Natural killer cell (primary cell): ENCODE data around the gene CRTAP. TPM values are rescaled to one million over a fixed set of nuclear protein-coding genes. Genes with fewer than 3 reads are reported as not detected.

ENCODE experiments used
- ATAC-seq, 3 donors: fragments of 150-1000 bp in 2 of 3; fragments of 200-7000 bp in 1 of 3; cut with Tn5 transposase; 1 replicate in 1 of 3; 2 replicates in 2 of 3; pipeline ENCODE4 v1.10.0; 2021; ENCODE audit warnings: mild to moderate bottlenecking in 2 of 3, moderate library complexity in 2 of 3
- DNase-seq, 2 donors: peaks; one replicate each; pipeline versions ENCODE4 v3.0.0 to v3.0.0-alpha.2; 2013 to 2021; ENCODE audit warnings: mixed read lengths in 1 of 2
- H3K27ac ChIP-seq: one replicate; pipeline ENCODE4 v1.5.1; 2013; ENCODE audit warnings: mild to moderate bottlenecking, low read length
- H3K27me3 ChIP-seq: one replicate; pipeline ENCODE4 v1.6.1; 2013; ENCODE audit warnings: low read length; ENCODE audit not compliant: control insufficient read depth, insufficient read depth
- H3K36me3 ChIP-seq: one replicate; pipeline ENCODE4 v1.6.1; 2013; ENCODE audit warnings: low read length; ENCODE audit not compliant: control insufficient read depth, insufficient read depth
- H3K4me1 ChIP-seq: one replicate; pipeline ENCODE4 v1.6.1; 2013; ENCODE audit warnings: low read length; ENCODE audit not compliant: control insufficient read depth, insufficient read depth
- H3K4me3 ChIP-seq: one replicate; pipeline ENCODE4 v1.5.1; 2013; ENCODE audit warnings: low read length
- H3K9me3 ChIP-seq: one replicate; pipeline ENCODE4 v1.6.1; 2013; ENCODE audit warnings: low read length; ENCODE audit not compliant: control insufficient read depth, insufficient read depth
- H3K27ac Mint-ChIP-seq, 2 donors: one replicate each; pipeline ENCODE4 v1.8.0; 2022; ENCODE audit warnings: mild to moderate bottlenecking in 2 of 2, mixed read lengths in 2 of 2, moderate library complexity in 1 of 2
- H3K27me3 Mint-ChIP-seq, 2 donors: one replicate each; pipeline ENCODE4 v1.8.0; 2022; ENCODE audit warnings: low read depth in 2 of 2, mixed read lengths in 2 of 2
- H3K36me3 Mint-ChIP-seq: one replicate; pipeline ENCODE4 v1.8.0; 2022; ENCODE audit warnings: mixed read lengths
- H3K4me1 Mint-ChIP-seq, 2 donors: one replicate each; pipeline ENCODE4 v1.8.0; 2022; ENCODE audit warnings: mixed read lengths in 2 of 2
- H3K4me3 Mint-ChIP-seq: one replicate; pipeline ENCODE4 v1.8.0; 2022; ENCODE audit warnings: mild to moderate bottlenecking, moderate library complexity, mixed read lengths
- H3K9me3 Mint-ChIP-seq, 2 donors: one replicate each; pipeline ENCODE4 v1.8.0; 2022; ENCODE audit warnings: mixed read lengths in 2 of 2
- CTCF ChIP-seq: fragments of 200-600 bp; IDR thresholded peaks from one replicate; pipeline ENCODE4 v1.8.0; 2022; ENCODE audit warnings: antibody characterized with exemption
- WGBS: methylation state at CpG from one replicate; pipeline ENCODE4 v1.1.7; 2013; ENCODE audit warnings: missing lambda C conversion rate; ENCODE audit not compliant: insufficient coverage; 5-methylcytosine and 5-hydroxymethylcytosine counted together
- intact Hi-C: fragments of 100-400 bp; cut with micrococcal nuclease; formaldehyde crosslinking; loops from one replicate; pipeline ENCODE4 v1.14.2; 2022
- total RNA-seq, 4 donors: library from RNA; stranded (reverse); fragments of 120-200 nt in 1 of 4; gene quantifications; one replicate each; pipeline versions ENCODE4 v1.2.3 to v1.2.4, GENCODE V29; 2013 to 2022

Gene CRTAP
- total RNA-seq, 3 donors from 2014 or later (not counting 1 experiment from before 2014, with no cell fraction given), result 32.4 to 38.2 (median 37.9) TPM

GRCh38 chr3:33196538-33196937 is 82.7 kb downstream of the CRTAP start:
- no peaks in the 10 kb centered on the region for H3K9me3 Mint-ChIP-seq
- no peak overlapping the region for H3K27ac Mint-ChIP-seq
- no peak for ATAC-seq
- no peaks in the 10 kb centered on the region for H3K36me3 ChIP-seq
- H3K4me1 Mint-ChIP-seq, result no peaks in the 10 kb centered on the region
- no peak for DNase-seq
- peaks cover 0 to 2% of the 10 kb centered on the region in 2 donors for H3K27me3 Mint-ChIP-seq
- no peak overlapping the region for H3K4me3 Mint-ChIP-seq
- intact Hi-C loops, result no loop called here
- no peaks in the 10 kb centered on the region for H3K4me1 ChIP-seq
- H3K36me3 Mint-ChIP-seq, result no peaks in the 10 kb centered on the region
- H3K27ac ChIP-seq, result no peak overlapping the region
- H3K9me3 ChIP-seq, result no peaks in the 10 kb centered on the region
- no peak for TF ChIP-seq CTCF
- no peak overlapping the region for H3K4me3 ChIP-seq
- no peaks in the 10 kb centered on the region for H3K27me3 ChIP-seq
- 100% methylated on average over 2 of the region's 3 CpGs for WGBS

Other genes starting within 250 kb of the CRTAP start
- gene CCR4, start 162.4 kb upstream of the CRTAP start, total RNA-seq, result 1 to 10 TPM in 2 of 3 donors, under 1 TPM in 1; 0.52 to 2.5 (median 1.4) TPM
- 10 to 100 TPM; 27.6 to 39.3 (median 35.2) TPM for gene GLB1, start 16.9 kb upstream of the CRTAP start, total RNA-seq
- 10 to 100 TPM in 2 of 3 donors, 1 to 10 TPM in 1; 8.8 to 12.6 (median 12.0) TPM for gene TMPPE, start 16.9 kb upstream of the CRTAP start, total RNA-seq
- not detected for gene SUSD5, start 104.8 kb downstream of the CRTAP start, total RNA-seq
- gene FBXL2, start 163.4 kb downstream of the CRTAP start, total RNA-seq, result not detected